Measurements from ENCODE around the gene RTP2.

- TF ChIP-seq CTCF (IDR thresholded peaks at IDR 0.05) (no peak), POLR2A (IDR thresholded peaks at IDR 0.05) (no peak)
Measured at GRCh38 chr3:187665010-187665409, 37.3 kb downstream of the RTP2 start.

Measured in gastroesophageal sphincter (tissue), 3 donors.